Adipose tissue (tissue), 3 donors: Measurements from ENCODE around the gene RRAS. TPM values are rescaled to one million over a fixed set of nuclear protein-coding genes. Genes with fewer than 3 reads are reported as not detected.
A peak's percentile ranks its signal among the peaks of the same experiment; 100 is the strongest.

ENCODE experiments used
- H3K27ac ChIP-seq: one replicate; pipeline ENCODE4 v1.5.1; 2013; ENCODE audit warnings: low read depth, low read length
- WGBS, 3 donors: extraction: QIAGEN DNeasy Blood & Tissue Kit; methylation state at CpG; one replicate each; pipeline ENCODE4 v1.1.7; 2013; 5-methylcytosine and 5-hydroxymethylcytosine counted together
- polyA plus RNA-seq, 3 donors: library from polyadenylated mRNA; stranded (reverse); fragments of 200-250 nt; gene quantifications; one replicate each; pipeline ENCODE4 v1.2.3, GENCODE V29; 2013
- donor health status: healthy with polysubstance abuse.
- donor health status: Bipolar disorder and iron deficiency.
- donor health status: healthy.

RRAS gene
- polyA plus RNA-seq, 3 donors, result 31.9 to 302 (median 198) TPM

GRCh38 chr19:49658566-49659442 lies 18.9 kb upstream of the RRAS start:
- no peak overlapping the region for H3K27ac ChIP-seq
- 91 to 96% (median 92%) methylated on average over 12 of the region's 12 CpGs for whole genome bisulfite sequencing, 3 donors

- WGBS, 3 donors, result 87 to 94% (median 89%) methylated on average over 13 to 15 of the region's 15 CpGs
- no peak overlapping the region for H3K27ac ChIP-seq
Observed at GRCh38 chr19:49658139-49658517, 18.2 kb upstream of the RRAS start.

DNA sequence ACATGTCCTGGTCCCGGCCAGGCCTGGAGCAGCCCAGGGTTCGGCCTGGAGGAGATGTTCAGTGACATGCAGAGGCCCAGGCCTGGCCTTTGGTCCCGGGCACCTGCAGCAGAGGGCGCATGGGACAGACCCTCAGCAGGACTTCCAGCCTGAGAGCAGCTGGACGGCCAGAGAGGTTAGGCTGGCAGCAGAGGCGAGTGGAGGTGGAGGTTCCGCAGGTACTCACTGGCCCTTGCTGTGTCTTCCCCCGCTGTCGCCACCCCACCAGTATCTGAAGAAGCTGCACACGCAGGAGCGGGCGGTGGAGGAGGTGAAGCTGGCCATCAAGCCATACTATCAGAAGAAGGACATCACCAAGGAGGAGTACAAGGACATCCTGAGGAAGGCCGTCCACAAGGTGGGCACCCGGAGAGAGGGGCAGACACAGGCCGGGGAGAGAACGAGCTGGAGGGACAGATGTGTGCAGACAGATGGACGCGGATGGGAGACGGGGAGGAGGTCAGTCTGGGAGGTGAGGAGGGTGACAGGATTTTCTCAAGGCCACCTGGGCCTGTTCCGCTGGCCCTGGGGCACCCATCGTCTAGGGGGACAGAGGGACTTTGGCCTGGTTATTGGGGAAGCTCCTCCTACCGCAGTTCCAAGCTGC lies 17.7 kb upstream of the RRAS start:
- WGBS, 3 donors, result 86 to 92% (median 92%) methylated on average over 22 of the region's 22 CpGs
- no peak overlapping the region for H3K27ac ChIP-seq

GRCh38 chr19:49656456-49657109 lies 16.6 kb upstream of the RRAS start:
- H3K27ac ChIP-seq, result no peak overlapping the region
- WGBS, 3 donors, result 89 to 93% (median 91%) methylated on average over 17 of the region's 17 CpGs

GRCh38 chr19:49655570-49656455 lies 15.9 kb upstream of the RRAS start:
- 87 to 92% (median 90%) methylated on average over 23 of the region's 23 CpGs for WGBS, 3 donors

GRCh38 chr19:49654581-49654980 lies 14.6 kb upstream of the RRAS start:
- 87 to 88% (median 87%) methylated on average over 10 of the region's 10 CpGs for WGBS, 3 donors
- H3K27ac ChIP-seq, result peak overlapping the region; percentile 9

More at GRCh38 chr19:49655570-49656455, 15.9 kb upstream of the RRAS start:
- no peak overlapping the region for H3K27ac ChIP-seq

GRCh38 chr19:49653466-49653806 lies 13.5 kb upstream of the RRAS start:
- WGBS, 3 donors, result 80 to 96% (median 85%) methylated on average over 11 to 13 of the region's 13 CpGs
- no peak overlapping the region for H3K27ac ChIP-seq

GRCh38 chr19:49652551-49653465 lies 12.9 kb upstream of the RRAS start:
- 92 to 95% (median 93%) methylated on average over 55 to 58 of the region's 58 CpGs for WGBS, 3 donors
- no peak overlapping the region for H3K27ac ChIP-seq

DNA sequence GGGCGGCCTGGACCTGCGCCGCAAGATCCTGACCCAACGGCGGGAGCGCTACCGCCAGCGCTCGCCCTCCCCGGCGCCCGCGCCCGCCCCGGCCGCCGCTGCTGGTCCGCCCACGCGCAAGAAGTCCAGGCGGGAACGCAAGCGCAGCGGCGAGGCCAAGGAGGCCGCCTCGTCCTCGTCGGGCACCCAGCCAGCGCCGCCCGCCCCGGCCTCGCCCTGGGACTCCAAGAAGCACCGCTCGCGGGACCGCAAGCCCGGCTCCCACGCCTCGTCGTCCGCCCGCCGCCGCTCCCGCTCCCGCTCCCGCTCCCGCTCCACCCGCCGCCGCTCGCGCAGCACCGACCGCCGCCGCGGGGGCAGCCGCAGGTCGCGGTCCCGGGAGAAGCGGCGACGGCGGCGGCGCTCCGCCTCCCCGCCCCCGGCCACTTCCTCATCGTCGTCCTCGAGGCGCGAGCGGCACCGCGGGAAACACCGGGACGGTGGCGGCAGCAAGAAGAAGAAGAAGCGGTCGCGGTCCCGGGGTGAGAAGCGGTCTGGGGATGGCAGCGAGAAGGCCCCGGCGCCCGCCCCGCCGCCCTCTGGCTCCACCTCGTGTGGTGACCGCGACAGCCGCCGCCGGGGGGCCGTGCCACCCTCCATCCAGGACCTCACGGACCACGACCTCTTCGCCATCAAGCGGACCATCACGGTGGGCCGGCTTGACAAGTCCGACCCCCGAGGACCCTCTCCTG lies 12.0 kb upstream of the RRAS start:
- WGBS, 3 donors, result 96 to 97% (median 97%) methylated on average over 78 to 110 of the region's 110 CpGs

DNA sequence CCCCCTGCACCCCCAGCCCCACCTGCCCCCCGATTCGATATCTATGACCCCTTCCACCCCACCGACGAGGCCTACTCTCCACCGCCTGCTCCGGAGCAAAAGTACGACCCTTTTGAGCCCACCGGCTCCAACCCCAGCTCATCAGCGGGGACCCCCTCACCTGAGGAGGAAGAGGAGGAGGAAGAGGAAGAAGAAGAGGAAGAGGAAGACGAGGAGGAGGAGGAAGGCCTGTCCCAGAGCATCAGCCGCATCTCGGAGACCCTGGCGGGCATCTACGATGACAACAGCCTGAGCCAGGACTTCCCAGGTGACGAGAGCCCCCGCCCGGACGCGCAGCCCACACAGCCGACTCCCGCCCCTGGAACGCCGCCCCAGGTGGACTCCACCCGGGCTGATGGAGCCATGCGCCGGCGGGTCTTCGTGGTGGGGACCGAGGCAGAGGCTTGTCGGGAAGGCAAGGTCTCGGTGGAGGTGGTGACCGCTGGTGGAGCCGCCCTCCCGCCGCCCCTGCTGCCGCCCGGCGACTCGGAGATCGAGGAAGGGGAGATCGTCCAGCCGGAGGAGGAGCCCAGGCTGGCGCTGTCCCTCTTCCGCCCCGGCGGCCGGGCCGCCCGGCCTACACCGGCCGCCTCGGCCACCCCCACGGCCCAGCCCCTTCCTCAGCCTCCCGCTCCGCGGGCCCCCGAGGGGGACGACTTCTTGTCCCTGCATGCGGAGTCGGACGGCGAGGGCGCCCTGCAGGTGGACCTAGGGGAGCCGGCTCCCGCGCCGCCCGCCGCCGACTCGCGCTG lies 11.3 kb upstream of the RRAS start:
- no peak overlapping the region for H3K27ac ChIP-seq
- 94 to 96% (median 95%) methylated on average over 51 to 72 of the region's 72 CpGs for WGBS, 3 donors

More for the DNA sequence above, 12.0 kb upstream of the RRAS start:
- H3K27ac ChIP-seq, result no peak overlapping the region

- whole genome bisulfite sequencing, 3 donors, result 88 to 94% (median 91%) methylated on average over 17 of the region's 17 CpGs
- H3K27ac ChIP-seq, result no peak overlapping the region
Observed at GRCh38 chr19:49646586-49646985, 6.6 kb upstream of the RRAS start.

- WGBS, 3 donors, result 91 to 92% (median 92%) methylated on average over 13 of the region's 13 CpGs
- no peak overlapping the region for H3K27ac ChIP-seq
Observed at GRCh38 chr19:49645995-49646394, 6.1 kb upstream of the RRAS start.

DNA sequence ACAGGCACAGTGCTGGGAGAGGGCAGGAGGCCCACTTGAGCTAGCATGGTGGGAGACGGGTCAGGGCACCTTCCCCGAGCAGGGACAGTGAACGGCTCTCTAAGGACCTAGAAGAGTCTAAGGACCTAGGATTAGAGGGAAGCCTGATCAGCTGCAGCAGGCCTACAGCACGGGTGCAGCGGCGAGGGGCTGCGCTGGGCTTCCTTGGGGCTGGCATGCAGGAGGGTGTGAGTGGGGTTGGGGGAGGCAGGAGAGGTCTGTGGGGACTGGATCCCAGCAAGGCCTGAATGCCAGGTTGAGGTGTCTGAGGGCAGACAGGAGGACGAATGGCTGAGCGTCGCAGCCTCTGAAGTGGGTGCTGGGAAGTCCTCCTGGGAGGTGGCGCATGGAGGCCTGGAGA lies 5.6 kb upstream of the RRAS start:
- no peak overlapping the region for H3K27ac ChIP-seq
- 88 to 94% (median 92%) methylated on average over 11 of the region's 11 CpGs for WGBS, 3 donors

DNA sequence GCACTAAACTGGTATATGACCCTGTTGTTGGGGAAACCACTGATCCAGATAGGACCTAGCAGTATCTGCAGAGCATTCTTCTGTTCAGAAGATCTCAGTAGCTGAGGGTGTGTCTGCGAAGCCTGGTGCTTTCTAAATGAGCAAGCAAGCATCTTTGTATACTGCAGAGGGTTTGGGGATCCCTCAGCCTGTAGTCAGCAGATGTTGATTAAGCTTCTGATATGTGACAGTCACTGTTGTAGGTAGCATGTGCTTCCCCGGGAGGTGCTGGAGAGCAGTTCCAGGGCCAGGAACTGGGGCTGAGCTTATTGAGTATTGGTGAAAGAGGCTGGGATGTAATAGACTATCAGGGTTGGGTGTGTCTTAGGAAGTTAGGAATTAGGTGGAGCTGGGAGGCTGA lies 3.5 kb upstream of the RRAS start:
- 71 to 82% (median 76%) methylated on average over 2 of the region's 2 CpGs for WGBS, 3 donors

GRCh38 chr19:49642492-49643035 lies 2.6 kb upstream of the RRAS start:
- 5 to 11% (median 11%) methylated on average over 5 of the region's 5 CpGs for WGBS, 3 donors
- H3K27ac ChIP-seq, result peak overlapping the region; percentile 8

More for the DNA sequence above, 3.5 kb upstream of the RRAS start:
- no peak overlapping the region for H3K27ac ChIP-seq
